ENCODE data around the gene RFWD3.
A peak's percentile ranks its signal among the peaks of the same experiment; 100 is the strongest.
"Not testable (repeated sequence)": the region's sequence is repeated elsewhere in the genome, so short reads cannot be mapped to it uniquely, and the experiment has no call there.

RFWD3 gene

GRCh38 chr16:74660383-74660782 lies 6.3 kb downstream of the RFWD3 start:
- DNase-seq, result no peak

GRCh38 chr16:74659041-74659440 lies 7.6 kb downstream of the RFWD3 start:
- no peak for DNase-seq

- DNase-seq, result no peak
These were observed 8.6 kb downstream of the RFWD3 start for GRCh38 chr16:74657870-74658642.

- no peak for DNase-seq
These were observed 12.1 kb downstream of the RFWD3 start for GRCh38 chr16:74654536-74655050.

DNA sequence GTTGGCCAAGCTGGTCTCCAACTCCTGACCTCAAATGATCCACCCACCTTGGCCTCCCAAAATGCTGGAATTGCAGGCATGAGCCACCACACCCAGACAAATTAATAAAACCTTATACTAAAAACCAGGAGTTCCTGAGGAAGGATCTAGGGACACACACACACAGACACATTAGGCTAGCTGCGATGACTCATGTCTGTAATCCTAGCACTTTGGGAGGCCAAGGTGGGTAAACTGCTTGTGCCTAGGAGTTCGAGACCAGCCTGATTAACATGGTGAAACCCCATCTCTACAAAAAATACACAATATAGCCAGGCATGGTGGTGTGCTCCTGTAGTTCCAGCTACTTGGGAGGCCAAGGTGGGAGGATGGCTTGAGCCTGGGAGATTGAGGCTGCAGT lies 13.8 kb downstream of the RFWD3 start:
- DNase-seq, result not testable (repeated sequence)

GRCh38 chr16:74652249-74652648 lies 14.4 kb downstream of the RFWD3 start:
- DNase-seq, result peak; percentile 41

- no peak for DNase-seq
These were observed 14.8 kb downstream of the RFWD3 start for GRCh38 chr16:74651841-74652240.

- DNase-seq, result peak; percentile 51
These were observed 15.6 kb downstream of the RFWD3 start for GRCh38 chr16:74650966-74651567.

GRCh38 chr16:74649839-74650504 lies 16.7 kb downstream of the RFWD3 start:
- DNase-seq, result no peak

DNA sequence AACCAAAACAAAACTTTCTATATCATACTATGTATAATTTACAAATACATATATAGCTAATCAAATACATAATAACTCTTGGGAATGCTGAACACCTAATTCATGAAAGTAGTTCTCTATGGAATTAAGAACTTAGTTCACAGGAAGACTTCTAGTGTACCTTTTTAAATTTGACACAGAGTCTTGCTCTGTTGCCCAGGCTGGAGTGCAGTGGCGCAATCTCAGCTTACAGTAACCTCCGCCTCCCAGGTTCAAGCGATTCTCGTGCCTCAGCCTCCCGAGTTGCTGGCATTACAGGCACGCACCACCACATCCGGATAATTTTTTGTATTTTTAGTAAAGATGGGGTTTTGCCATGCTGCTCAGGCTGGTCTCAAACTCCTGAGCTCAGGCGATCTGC lies 24.7 kb downstream of the RFWD3 start:
- DNase-seq, result no peak

DNA sequence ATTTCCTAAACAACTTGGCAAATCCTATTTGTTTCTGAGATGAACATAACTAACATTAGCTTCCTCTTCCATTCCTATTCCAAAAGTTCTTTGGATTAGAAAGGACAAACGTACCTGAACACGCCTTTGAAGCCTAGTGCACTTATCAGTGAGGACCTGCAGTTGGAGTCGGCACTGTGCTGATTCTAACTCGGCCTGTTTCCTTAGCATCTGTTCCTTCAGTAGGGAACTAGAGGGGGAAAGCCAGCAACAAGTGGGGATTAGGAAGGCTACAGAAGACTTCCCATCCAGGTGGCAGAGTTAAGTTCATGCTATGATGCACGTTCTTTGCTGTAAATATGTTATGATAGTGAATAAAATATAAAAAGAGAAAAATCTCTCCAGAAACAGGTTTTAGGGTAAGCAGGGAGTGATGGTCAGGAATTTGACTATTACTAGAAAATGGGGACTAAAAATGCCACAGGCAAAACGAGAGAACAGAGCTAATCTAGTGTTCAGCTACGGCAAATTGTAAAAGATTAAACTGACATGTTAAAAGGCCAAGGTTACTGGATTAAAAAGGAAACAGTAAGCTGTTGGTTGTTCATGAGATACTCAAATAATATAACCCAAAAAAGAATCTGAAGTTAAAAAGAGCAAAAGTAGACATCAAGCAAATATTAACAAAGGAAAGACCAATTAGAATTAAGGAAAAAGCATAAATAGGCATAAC lies 28.8 kb downstream of the RFWD3 start:
- no peak for DNase-seq

GRCh38 chr16:74635303-74635702 lies 31.4 kb downstream of the RFWD3 start:
- no peak for DNase-seq

DNA sequence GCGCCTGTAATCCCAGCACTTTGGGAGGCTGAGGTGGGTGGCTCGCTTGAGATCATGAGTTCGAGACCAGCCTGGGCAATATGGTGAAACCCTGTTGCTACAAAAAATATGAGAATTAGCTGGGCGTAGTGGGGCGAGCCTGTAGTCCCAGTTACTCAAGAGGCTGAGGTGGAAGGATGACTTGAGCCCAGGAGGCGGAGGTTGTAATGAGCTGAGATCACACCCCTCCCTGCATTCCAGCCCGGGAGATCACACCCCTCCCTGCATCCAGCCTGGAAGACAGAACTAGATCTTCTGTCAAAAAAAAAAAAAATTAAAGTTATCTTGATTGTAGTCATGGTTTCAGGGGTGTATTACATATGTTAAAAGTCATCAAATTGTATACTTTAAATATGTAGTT lies 33.0 kb downstream of the RFWD3 start:
- DNase-seq, result no peak

DNA sequence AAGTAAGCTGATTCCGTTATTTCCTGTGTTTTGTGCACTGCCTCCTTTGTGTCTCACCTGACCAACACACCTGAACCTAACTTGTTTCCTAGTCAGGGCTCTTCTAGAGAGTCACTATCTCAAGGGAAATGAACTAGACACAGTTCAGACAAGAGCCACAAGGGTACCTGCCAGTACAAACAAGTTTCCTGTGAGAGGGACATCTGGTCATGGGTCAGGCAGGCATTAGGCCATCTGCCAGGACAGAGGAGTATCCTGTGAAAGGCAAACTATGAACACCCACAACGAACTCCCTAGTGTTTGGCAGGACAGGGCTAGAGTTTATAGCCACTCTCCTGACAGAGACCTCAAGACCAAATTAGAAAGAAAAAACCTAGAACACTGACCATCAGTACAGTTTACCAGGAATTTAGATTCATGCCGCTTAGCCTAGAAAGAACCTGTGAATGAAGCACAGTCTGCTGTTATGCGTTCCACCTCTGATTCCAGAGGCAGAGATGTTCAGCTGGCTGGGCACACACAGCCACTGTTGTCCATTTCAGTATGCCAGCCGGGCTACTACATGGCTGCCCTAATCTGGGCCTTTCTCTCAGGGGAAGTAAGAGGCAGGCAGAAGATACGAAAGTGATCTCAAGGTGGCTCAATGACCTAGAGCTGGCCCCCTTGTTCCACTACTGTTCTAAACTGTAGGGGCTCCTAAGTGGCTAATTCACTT lies 39.0 kb downstream of the RFWD3 start:
- DNase-seq, result no peak

DNA sequence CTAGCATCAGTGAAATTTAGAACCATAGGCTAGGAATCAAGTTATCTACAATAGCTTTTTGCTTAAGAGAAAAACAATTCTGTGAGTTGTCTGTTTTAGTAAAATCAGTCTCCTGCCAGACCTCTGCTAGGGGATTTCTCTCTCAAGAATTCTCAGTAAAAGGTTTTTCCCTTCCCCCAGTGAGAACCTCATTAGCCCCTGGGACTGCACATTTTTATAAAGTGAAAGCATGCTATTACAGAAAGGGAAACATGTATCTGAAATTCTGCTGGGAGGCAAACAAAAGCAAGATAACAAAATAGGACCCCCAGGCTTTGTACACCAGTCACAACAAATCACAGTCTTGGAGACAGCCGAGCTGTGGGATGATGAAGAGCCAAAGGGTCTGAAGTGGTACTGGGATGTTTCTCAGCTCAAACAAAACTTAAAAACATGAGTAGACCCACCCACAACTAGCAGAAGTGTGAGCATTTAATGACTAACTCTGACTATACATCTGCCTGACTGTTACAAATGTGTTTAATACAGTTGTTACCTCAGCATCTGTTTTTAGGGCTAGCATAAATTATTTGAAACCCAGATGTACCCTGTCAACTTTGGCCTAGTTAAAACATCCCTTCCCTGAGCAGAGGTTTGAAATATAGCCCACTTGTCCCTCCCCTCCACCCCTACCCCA lies 39.8 kb downstream of the RFWD3 start:
- no peak for DNase-seq

DNA sequence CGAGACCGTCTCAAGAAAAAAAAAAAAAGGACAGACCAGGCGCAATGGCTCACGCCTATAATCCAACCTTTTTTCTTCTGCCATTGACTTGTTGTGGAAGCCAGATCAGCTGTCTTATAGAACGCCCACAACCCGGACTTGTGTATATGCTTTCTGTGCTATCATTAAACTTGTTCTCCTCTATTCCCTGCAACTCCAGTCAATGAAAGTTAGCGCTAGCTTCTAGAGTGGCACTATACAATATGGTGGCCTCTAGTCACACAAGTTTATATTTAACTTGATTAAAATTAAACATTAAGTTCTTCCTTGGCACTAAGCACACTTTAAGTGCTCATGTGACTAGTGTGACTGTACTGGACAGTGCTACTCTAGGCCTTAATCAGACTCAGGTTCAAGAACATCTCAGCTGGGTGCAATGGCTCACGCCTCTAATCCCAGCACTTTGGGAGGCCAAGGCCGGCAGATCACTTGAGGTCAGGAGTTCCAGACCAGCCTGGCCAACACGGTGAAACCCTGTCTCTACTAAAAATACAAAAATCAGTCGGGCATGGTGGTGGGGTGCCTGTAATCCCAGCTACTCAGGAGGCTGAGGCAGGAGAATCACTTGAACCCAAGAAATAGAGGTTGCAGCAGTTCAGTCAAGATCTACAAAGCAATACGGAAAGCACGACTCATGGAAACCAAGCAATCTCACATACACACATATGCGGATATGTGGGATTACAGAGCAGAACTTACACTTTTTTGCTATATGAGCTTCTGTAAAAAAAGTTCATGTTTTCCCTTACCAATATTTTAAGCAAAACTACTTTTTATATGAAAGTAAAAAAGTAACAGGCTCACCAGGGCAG lies 41.0 kb downstream of the RFWD3 start:
- no peak for DNase-seq

DNA sequence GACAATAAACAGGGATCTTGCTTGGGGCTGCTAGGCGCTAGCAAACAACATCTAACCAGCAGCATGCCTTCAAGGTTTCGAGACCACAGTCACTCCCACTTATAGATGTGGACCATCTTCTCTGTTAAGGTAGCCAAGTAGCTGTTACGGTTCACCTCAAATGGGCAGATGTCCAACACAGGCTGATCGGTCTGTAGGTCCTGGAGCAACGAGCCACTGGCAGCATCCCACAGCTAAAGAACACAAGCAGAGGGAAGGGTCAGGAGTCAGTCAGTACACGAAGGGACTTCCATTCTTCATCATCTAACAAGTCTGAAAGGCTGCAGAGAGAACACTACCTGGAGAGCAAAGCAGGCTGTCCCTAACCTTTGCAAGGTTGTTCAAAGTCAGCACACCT lies 42.8 kb downstream of the RFWD3 start:
- DNase-seq, result no peak

- peak; percentile 76 for DNase-seq
These were observed 43.4 kb downstream of the RFWD3 start for GRCh38 chr16:74623214-74623838.

GRCh38 chr16:74622005-74622404 lies 44.7 kb downstream of the RFWD3 start:
- no peak for DNase-seq

DNA sequence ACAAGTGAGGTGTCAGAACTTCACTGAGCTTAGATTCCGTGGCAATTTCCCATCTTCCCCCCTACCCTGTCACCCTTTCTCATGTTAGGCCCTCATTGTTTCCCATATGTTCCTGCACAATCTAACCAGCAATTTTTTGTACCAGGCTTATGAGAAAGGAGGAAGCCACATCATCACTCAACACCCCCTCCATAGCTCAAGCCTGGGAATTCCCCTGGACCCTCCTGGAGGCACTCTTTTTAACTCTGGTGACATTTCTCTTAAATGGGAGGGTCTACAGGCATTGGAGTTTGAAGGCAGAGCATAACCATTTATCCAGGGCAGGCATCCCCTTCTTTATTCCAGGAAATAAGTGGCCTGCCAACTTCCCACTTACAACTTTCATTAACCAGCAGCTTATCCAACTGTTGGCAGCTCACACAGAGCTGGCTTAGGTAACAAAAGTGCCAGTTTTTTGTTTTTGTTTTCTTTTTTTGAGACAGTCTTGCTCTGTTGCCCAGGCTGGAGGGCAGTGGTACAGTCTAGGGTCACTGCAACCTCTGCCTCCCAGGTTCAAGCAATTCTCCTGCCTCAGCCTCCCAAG lies 49.4 kb downstream of the RFWD3 start:
- DNase-seq, result no peak

All from hematopoietic multipotent progenitor cell treated with erythropoietin and hydrocortisone succinate and interleukin-3 and kit ligand, for 6 days (in vitro differentiated cells).